DND-41 (cell line): ENCODE measurements around the gene PIK3R6.
"Not testable (repeated sequence)": the region's sequence is repeated elsewhere in the genome, so short reads cannot be mapped to it uniquely, and the experiment has no call there.

Experiments
- ATAC-seq: fragments of 200-7000 bp; cut with Tn5 transposase; 3 replicates; pipeline ENCODE4 v1.9.1; 2021; ENCODE audit warnings: low read depth; ENCODE audit not compliant: insufficient read depth
- DNase-seq: peaks from one replicate; pipeline ENCODE4 v3.0.0-alpha.2; 2020
- H2AFZ ChIP-seq: 2 replicates; pipeline ENCODE4 v1.6.0; 2012; ENCODE audit warnings: low read depth, low read length
- H3K27ac ChIP-seq: 2 replicates; pipeline ENCODE4 v1.5.1; 2012; ENCODE audit warnings: low read length, inconsistent platforms
- H3K27me3 ChIP-seq: fragments of 200-600 bp; sonication (generic); 2 replicates; pipeline ENCODE4 v1.6.0; 2012; ENCODE audit warnings: low read length, mild to moderate bottlenecking, inconsistent platforms; ENCODE audit not compliant: insufficient read depth, poor library complexity
- H3K36me3 ChIP-seq: 2 replicates; pipeline ENCODE4 v1.5.1; 2012; ENCODE audit warnings: low read length, inconsistent platforms; ENCODE audit not compliant: insufficient read depth
- H3K4me1 ChIP-seq: 2 replicates; pipeline ENCODE4 v1.5.1; 2012; ENCODE audit warnings: mild to moderate bottlenecking, low read length; ENCODE audit not compliant: insufficient read depth
- H3K4me2 ChIP-seq: 2 replicates; pipeline ENCODE4 v1.6.0; 2012; ENCODE audit warnings: mild to moderate bottlenecking, moderate library complexity, low read length, inconsistent platforms; ENCODE audit not compliant: insufficient read depth
- H3K4me3 ChIP-seq, 2 experiments: fragments of 200-600 bp in 1 of 2; shearing (Covaris generic) in 1 of 2; 2 replicates each; pipeline ENCODE4 v1.5.1; 2012 to 2016; ENCODE audit warnings: inconsistent platforms in 2 of 2, low read length in 2 of 2, mild to moderate bottlenecking in 2 of 2, low read depth in 1 of 2, moderate library complexity in 1 of 2
- H3K79me2 ChIP-seq: 2 replicates; pipeline ENCODE4 v1.6.0; 2012; ENCODE audit warnings: low read length, inconsistent platforms; ENCODE audit not compliant: insufficient read depth
- H3K9ac ChIP-seq: 2 replicates; pipeline ENCODE4 v1.6.0; 2012; ENCODE audit warnings: low read depth, mild to moderate bottlenecking, inconsistent platforms, low read length, moderate library complexity
- H3K9me3 ChIP-seq: 2 replicates; pipeline ENCODE4 v1.5.1; 2012; ENCODE audit warnings: low read length, moderate library complexity, mild to moderate bottlenecking, inconsistent platforms; ENCODE audit not compliant: insufficient read depth, severe bottlenecking
- H4K20me1 ChIP-seq: 2 replicates; pipeline ENCODE4 v1.6.0; 2012; ENCODE audit warnings: low read length; ENCODE audit not compliant: insufficient read depth
- EZH2 ChIP-seq: IDR thresholded peaks from 3 replicates; pipeline ENCODE4 v1.6.1; 2012; ENCODE audit warnings: borderline replicate concordance, low read depth, mild to moderate bottlenecking, moderate library complexity, low read length, inconsistent platforms; ENCODE audit not compliant: severe bottlenecking
- TF ChIP-seq, protein P1 (sequence below): IDR thresholded peaks from 2 replicates; pipeline ENCODE4 v1.5.1; 2012; ENCODE audit warnings: borderline replicate concordance, low read length, moderate library complexity, mild to moderate bottlenecking; ENCODE audit not compliant: poor library complexity, severe bottlenecking; ENCODE audit errors: extremely low read depth

The PIK3R6 gene

GRCh38 chr17:8885967-8886684, 18.7 kb upstream of the PIK3R6 start:
- TF ChIP-seq, protein P1, sequence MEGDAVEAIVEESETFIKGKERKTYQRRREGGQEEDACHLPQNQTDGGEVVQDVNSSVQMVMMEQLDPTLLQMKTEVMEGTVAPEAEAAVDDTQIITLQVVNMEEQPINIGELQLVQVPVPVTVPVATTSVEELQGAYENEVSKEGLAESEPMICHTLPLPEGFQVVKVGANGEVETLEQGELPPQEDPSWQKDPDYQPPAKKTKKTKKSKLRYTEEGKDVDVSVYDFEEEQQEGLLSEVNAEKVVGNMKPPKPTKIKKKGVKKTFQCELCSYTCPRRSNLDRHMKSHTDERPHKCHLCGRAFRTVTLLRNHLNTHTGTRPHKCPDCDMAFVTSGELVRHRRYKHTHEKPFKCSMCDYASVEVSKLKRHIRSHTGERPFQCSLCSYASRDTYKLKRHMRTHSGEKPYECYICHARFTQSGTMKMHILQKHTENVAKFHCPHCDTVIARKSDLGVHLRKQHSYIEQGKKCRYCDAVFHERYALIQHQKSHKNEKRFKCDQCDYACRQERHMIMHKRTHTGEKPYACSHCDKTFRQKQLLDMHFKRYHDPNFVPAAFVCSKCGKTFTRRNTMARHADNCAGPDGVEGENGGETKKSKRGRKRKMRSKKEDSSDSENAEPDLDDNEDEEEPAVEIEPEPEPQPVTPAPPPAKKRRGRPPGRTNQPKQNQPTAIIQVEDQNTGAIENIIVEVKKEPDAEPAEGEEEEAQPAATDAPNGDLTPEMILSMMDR, result no peak
- TF ChIP-seq EZH2, result no peak
- H4K20me1 ChIP-seq, result no peaks in the 10 kb centered on the region
- ATAC-seq (no peak), DNase-seq (no peak)
- no peaks in the 10 kb centered on the region for H3K9me3 ChIP-seq
- peaks cover 81% of the 10 kb centered on the region for H3K36me3 ChIP-seq
- H3K4me3 ChIP-seq, result no peak overlapping the region
- H3K4me2 ChIP-seq, result no peak overlapping the region
- H3K27me3 ChIP-seq, result no peaks in the 10 kb centered on the region
- no peak overlapping the region for H3K9ac ChIP-seq
- H2AFZ ChIP-seq, result no peak overlapping the region
- H3K4me1 ChIP-seq, result no peaks in the 10 kb centered on the region
- peak overlapping the region; percentile 27; the same call in 1 of the 2 replicates for H3K27ac ChIP-seq
- H3K79me2 ChIP-seq, result no peaks in the 10 kb centered on the region

- peak; percentile 62 for ATAC-seq
- not testable (repeated sequence) for H3K4me2 ChIP-seq
Measured at GRCh38 chr17:8885163-8885966, 17.9 kb upstream of the PIK3R6 start.

DNA sequence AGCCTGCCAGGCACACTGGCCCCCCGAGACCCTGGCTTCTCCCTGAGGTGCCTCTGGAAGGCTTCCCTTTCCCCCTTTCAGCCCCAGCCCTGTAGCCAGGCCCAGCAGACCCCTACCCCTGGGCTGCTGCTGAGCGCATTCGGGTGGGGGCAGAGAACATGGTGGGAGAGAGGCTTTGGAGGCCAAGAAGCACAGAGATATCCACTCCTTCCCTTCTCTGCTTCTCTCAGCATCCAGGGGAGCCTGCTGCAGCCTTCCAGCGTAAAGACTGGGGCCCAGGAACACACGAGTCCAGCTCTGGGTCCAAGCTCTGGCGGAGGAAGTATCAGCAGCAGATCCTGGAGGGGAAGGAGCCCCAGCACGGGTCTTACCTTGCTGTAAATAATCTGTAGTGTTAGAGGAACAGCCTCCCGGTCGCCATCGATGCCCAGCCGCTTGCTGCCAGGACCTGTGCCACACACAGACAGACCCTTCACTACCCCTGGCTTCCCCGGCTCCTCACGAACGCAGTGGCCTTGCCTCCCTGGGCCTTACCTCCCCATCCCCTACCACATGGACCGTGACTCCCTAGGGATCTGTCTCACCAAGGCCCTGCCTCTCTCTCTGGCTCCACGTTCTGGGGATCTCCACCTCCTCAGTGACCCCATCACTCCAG, 17.0 kb upstream of the PIK3R6 start:
- H3K4me1 ChIP-seq, result no peaks in the 10 kb centered on the region
- no peak overlapping the region for H3K4me2 ChIP-seq
- H3K9me3 ChIP-seq, result no peaks in the 10 kb centered on the region
- H3K9ac ChIP-seq, result no peak overlapping the region
- no peak overlapping the region for H3K4me3 ChIP-seq
- peaks cover 83% of the 10 kb centered on the region for H3K36me3 ChIP-seq
- DNase-seq, result no peak
- no peaks in the 10 kb centered on the region for H3K79me2 ChIP-seq
- no peak overlapping the region for H2AFZ ChIP-seq
- TF ChIP-seq EZH2, result no peak
- TF ChIP-seq, protein P1, result no peak
- no peaks in the 10 kb centered on the region for H3K27me3 ChIP-seq
- H3K27ac ChIP-seq, result 0 out of 2 replicates have a peak overlapping the region, but pooled peaks have one; percentile 3
- no peak for ATAC-seq
- no peaks in the 10 kb centered on the region for H4K20me1 ChIP-seq

More at GRCh38 chr17:8885163-8885966, 17.9 kb upstream of the PIK3R6 start:
- H3K27ac ChIP-seq, H2AFZ ChIP-seq, H3K9ac ChIP-seq, H3K9me3 ChIP-seq, H3K4me1 ChIP-seq, H3K27me3 ChIP-seq, H3K79me2 ChIP-seq, H3K4me3 ChIP-seq, H4K20me1 ChIP-seq: not testable (repeated sequence)
- H3K36me3 ChIP-seq, result peaks cover 83% of the 10 kb centered on the region
- DNase-seq, result peak; percentile 48

DNA sequence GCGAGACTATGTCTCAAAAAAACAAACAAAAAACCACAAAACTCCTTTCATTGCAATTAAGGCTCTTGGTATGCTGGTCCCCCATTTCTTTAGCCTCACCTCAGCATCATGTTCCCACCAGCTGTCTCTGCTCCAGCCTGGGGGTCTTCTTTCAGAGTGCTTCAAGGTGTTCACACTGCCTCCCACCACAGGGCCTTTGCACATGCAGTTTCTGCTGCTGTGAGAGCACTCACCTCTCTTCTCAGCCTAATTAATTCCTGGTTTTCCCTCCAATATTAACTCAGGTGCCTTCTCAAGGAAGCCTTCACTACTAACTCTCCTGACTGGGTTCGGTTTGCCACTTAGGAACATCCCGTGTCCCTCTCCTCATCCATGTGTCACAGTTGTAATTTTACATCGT, 15.9 kb upstream of the PIK3R6 start:
- no peaks in the 10 kb centered on the region for H3K79me2 ChIP-seq
- no peaks in the 10 kb centered on the region for H3K4me1 ChIP-seq
- no peak overlapping the region for H2AFZ ChIP-seq
- no peak overlapping the region for H3K4me2 ChIP-seq
- H3K9ac ChIP-seq, result no peak overlapping the region
- no peaks in the 10 kb centered on the region for H3K9me3 ChIP-seq
- no peaks in the 10 kb centered on the region for H4K20me1 ChIP-seq
- no peak overlapping the region for H3K27ac ChIP-seq
- H3K27me3 ChIP-seq, result no peaks in the 10 kb centered on the region
- peaks cover 80% of the 10 kb centered on the region for H3K36me3 ChIP-seq
- no peak for TF ChIP-seq EZH2
- TF ChIP-seq, protein P1, result no peak
- DNase-seq, result no peak
- H3K4me3 ChIP-seq, result no peak overlapping the region
- no peak for ATAC-seq
